HFFc6 (cell line): ENCODE measurements around the gene ICAM1. TPM values are rescaled to one million over a fixed set of nuclear protein-coding genes. Genes with fewer than 3 reads are reported as not detected.
A peak's percentile ranks its signal among the peaks of the same experiment; 100 is the strongest.

Source experiments
- DNase-seq: peaks from one replicate; pipeline ENCODE4 v3.0.0-alpha.2; 2018
- H3K27ac Mint-ChIP-seq: 2 replicates; pipeline ENCODE4 v1.8.0; 2020; ENCODE audit warnings: mild to moderate bottlenecking, mixed read lengths
- H3K27me3 Mint-ChIP-seq: 2 replicates; pipeline ENCODE4 v1.8.0; 2021; ENCODE audit warnings: mild to moderate bottlenecking, moderate library complexity, mixed read lengths; ENCODE audit not compliant: insufficient read depth
- H3K36me3 Mint-ChIP-seq: 2 replicates; pipeline ENCODE4 v1.8.0; 2021; ENCODE audit warnings: low read depth, mixed read lengths
- H3K4me1 Mint-ChIP-seq: 2 replicates; pipeline ENCODE4 v1.8.0; 2020; ENCODE audit warnings: low read depth, mixed read lengths
- H3K4me3 Mint-ChIP-seq: 2 replicates; pipeline ENCODE4 v1.8.0; 2020; ENCODE audit warnings: mild to moderate bottlenecking, moderate library complexity, mixed read lengths
- H3K9me3 Mint-ChIP-seq: 2 replicates; pipeline ENCODE4 v1.8.0; 2020; ENCODE audit warnings: mild to moderate bottlenecking, mixed read lengths
- total RNA-seq, 6 experiments: library from RNA; stranded (reverse); fragmentation: NEBNext Ultra II Directional; extraction: Animal tissue kit (Norgen Biotek cat#: 25700); gene quantifications; 2 replicates in 1 of 6; 3 replicates in 5 of 6; pipeline ENCODE4 v1.2.3, GENCODE V29; 2021
- TF ChIP-seq, protein P1 (sequence below): fragments of 200-600 bp; sonication (generic); IDR thresholded peaks from 2 replicates; pipeline ENCODE4 v1.5.0; 2021; ENCODE audit warnings: antibody characterized with exemption, mild to moderate bottlenecking

Gene ICAM1
- total RNA-seq, 6 experiments from 2014 or later, result 5.0 to 10.1 (median 8.5) TPM

DNA sequence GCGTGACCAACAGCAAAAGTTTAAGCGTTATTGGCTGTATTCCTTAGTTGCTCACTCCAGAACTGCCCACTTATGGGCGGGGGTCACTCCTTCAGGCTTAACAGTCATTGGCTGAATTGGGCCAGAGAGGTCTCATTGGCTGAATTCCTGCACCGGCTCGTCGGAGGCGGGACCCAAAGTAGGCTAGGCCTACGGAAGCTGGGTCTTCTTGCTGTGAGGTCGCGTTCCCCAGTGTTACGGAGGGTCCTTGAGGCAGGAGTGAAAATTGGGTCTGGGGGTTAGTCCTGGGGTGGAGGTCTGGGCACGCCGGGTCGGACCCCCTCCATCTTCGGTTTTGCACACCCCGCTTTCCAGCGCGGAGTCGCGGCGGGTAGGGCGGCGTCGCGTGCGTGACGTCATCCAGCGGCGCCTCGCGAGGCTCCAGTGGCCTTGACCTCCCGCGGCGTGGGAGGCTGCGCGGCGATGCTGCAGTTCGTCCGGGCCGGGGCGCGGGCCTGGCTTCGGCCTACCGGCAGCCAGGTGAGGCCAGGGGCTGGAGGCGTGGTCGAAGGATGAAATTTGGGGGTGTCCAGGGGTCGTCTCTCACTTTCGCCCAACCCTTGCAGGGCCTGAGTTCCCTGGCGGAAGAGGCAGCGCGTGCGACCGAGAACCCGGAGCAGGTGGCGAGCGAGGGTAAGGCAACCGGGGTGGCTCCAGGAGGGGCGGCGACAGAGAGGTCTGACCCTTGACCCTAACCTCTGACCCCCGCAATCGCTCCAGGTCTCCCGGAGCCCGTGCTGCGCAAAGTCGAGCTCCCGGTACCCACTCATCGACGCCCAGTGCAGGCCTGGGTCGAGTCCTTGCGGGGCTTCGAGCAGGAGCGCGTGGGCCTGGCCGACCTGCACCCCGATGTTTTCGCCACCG, 18.9 kb upstream of the ICAM1 start, which contains the start of gene MRPL4:
Gene MRPL4, plus strand, starts transcription at position 423 of the 903 bp plus-strand sequence. Its CDS starts 40 bp downstream, at position 463.
- Mint-ChIP-seq H3K27me3 (peaks cover 2% of the 10 kb centered on the region), H3K4me3 (peak within 1 kb of the TSS; percentile 99), H3K9me3 (no peaks in the 10 kb centered on the region), H3K36me3 (peaks cover 18% of the 10 kb centered on the region), H3K27ac (peak within 1 kb of the TSS; percentile 96), H3K4me1 (peaks cover 24% of the 10 kb centered on the region)
- peak; percentile 99 for DNase-seq
- TF ChIP-seq, protein P1, sequence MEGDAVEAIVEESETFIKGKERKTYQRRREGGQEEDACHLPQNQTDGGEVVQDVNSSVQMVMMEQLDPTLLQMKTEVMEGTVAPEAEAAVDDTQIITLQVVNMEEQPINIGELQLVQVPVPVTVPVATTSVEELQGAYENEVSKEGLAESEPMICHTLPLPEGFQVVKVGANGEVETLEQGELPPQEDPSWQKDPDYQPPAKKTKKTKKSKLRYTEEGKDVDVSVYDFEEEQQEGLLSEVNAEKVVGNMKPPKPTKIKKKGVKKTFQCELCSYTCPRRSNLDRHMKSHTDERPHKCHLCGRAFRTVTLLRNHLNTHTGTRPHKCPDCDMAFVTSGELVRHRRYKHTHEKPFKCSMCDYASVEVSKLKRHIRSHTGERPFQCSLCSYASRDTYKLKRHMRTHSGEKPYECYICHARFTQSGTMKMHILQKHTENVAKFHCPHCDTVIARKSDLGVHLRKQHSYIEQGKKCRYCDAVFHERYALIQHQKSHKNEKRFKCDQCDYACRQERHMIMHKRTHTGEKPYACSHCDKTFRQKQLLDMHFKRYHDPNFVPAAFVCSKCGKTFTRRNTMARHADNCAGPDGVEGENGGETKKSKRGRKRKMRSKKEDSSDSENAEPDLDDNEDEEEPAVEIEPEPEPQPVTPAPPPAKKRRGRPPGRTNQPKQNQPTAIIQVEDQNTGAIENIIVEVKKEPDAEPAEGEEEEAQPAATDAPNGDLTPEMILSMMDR, result 0 out of 2 replicates have a peak, but pooled peaks have one; percentile 7

DNA sequence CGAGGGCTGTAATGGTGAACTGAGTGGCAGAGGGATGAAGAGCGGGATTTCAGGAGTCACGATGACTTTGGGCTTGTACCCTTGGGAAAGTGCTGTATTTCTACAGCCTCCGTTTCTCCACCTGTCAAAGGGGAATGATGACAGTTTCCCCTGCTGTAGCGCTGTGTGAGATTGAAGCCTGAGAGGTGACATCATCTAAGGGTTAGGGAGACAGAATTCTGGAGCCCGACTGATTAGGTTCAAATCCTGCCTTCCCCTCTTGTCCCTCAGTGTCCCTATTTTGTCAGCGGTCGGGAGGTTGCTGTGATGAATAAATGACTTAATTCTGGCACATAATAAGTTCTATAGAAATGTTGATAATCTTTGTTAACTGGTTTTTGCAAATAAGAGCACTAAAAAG, 18.2 kb upstream of the ICAM1 start:
- TF ChIP-seq, protein P1, result no peak
- Mint-ChIP-seq H3K27ac (peak overlapping the region; percentile 96), H3K27me3 (peaks cover 2% of the 10 kb centered on the region), H3K4me3 (peak overlapping the region; percentile 99), H3K9me3 (no peaks in the 10 kb centered on the region), H3K36me3 (peaks cover 24% of the 10 kb centered on the region), H3K4me1 (peaks cover 24% of the 10 kb centered on the region)
- no peak for DNase-seq

GRCh38 chr19:10254244-10254643, 16.7 kb upstream of the ICAM1 start:
- Mint-ChIP-seq H3K27ac (no peak overlapping the region), H3K4me1 (peaks cover 24% of the 10 kb centered on the region), H3K36me3 (peaks cover 25% of the 10 kb centered on the region), H3K27me3 (peaks cover 2% of the 10 kb centered on the region), H3K9me3 (no peaks in the 10 kb centered on the region), H3K4me3 (peak overlapping the region; percentile 22; the same call in 1 of the 2 replicates)
- TF ChIP-seq, protein P1, result no peak
- no peak for DNase-seq

GRCh38 chr19:10255358-10255757, 15.6 kb upstream of the ICAM1 start:
- TF ChIP-seq, protein P1, result no peak
- Mint-ChIP-seq H3K27me3 (peaks cover 2% of the 10 kb centered on the region), H3K4me1 (peaks cover 24% of the 10 kb centered on the region), H3K9me3 (no peaks in the 10 kb centered on the region), H3K27ac (peak overlapping the region; percentile 40; the same call in 1 of the 2 replicates), H3K36me3 (peaks cover 25% of the 10 kb centered on the region), H3K4me3 (no peak overlapping the region)
- no peak for DNase-seq

DNA sequence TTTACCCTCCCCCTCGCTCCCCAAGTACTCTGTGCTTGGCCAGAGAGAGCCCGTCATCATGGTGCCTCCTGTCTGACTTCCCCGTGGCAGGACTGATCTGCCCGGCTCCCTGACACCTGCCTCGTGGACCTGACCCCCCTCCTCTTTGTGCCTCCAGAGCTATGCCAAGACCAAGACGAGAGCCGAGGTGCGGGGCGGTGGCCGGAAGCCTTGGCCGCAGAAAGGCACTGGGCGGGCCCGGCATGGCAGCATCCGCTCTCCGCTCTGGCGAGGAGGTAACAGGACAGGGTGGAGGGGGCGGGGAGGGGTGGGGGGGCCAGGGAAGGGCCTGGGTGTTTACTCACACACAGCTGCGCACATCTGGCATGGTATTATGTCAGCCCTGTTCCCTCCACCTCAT, 14.4 kb upstream of the ICAM1 start:
- DNase-seq, result no peak
- no peaks in the 10 kb centered on the region for H3K9me3 Mint-ChIP-seq
- H3K27ac Mint-ChIP-seq, result no peak overlapping the region
- peaks cover 24% of the 10 kb centered on the region for H3K4me1 Mint-ChIP-seq
- TF ChIP-seq, protein P1, result no peak
- peaks cover 25% of the 10 kb centered on the region for H3K36me3 Mint-ChIP-seq
- H3K27me3 Mint-ChIP-seq, result no peaks in the 10 kb centered on the region; the same call in 1 of the 2 replicates
- no peak overlapping the region for H3K4me3 Mint-ChIP-seq
